GM19025 (cell line): ENCODE measurements around the gene HK1.
"Not testable (repeated sequence)": the region's sequence is repeated elsewhere in the genome, so short reads cannot be mapped to it uniquely, and the experiment has no call there.

Experiments used
- ATAC-seq: cut with Tn5 transposase; IDR thresholded peaks from one replicate; pipeline ENCODE4 v1.9.1; 2021; ENCODE audit warnings: mild to moderate bottlenecking, low read depth, moderate library complexity; ENCODE audit not compliant: unreplicated experiment

Gene HK1

GRCh38 chr10:69325637-69326523, 47.6 kb downstream of the HK1 start:
- not testable (repeated sequence) for ATAC-seq

GRCh38 chr10:69326692-69327091, 48.4 kb downstream of the HK1 start:
- ATAC-seq = no peak

GRCh38 chr10:69327463-69328379, 49.4 kb downstream of the HK1 start:
- ATAC-seq = peak; percentile 86

GRCh38 chr10:69328380-69328735, 50.1 kb downstream of the HK1 start:
- peak; percentile 20 for ATAC-seq

- ATAC-seq = not testable (repeated sequence)
Measured at GRCh38 chr10:69328888-69329287, 50.6 kb downstream of the HK1 start.

GRCh38 chr10:69329721-69330178, 51.5 kb downstream of the HK1 start:
- ATAC-seq = no peak

- no peak for ATAC-seq
Measured at GRCh38 chr10:69331161-69331560, 52.9 kb downstream of the HK1 start.

GRCh38 chr10:69332278-69333010, 54.1 kb downstream of the HK1 start:
- ATAC-seq = no peak

- ATAC-seq = no peak
Measured at GRCh38 chr10:69333205-69333604, 54.9 kb downstream of the HK1 start.

GRCh38 chr10:69333865-69334301, 55.6 kb downstream of the HK1 start:
- ATAC-seq = not testable (repeated sequence)

- ATAC-seq = no peak
Measured at GRCh38 chr10:69334302-69335062, 56.2 kb downstream of the HK1 start.

GRCh38 chr10:69335063-69335587, 56.8 kb downstream of the HK1 start:
- ATAC-seq = no peak

GRCh38 chr10:69335613-69336012, 57.3 kb downstream of the HK1 start:
- no peak for ATAC-seq

- no peak for ATAC-seq
Measured at GRCh38 chr10:69336952-69337295, 58.6 kb downstream of the HK1 start.

- ATAC-seq = no peak
Measured at GRCh38 chr10:69337296-69338132, 59.2 kb downstream of the HK1 start.

- ATAC-seq = no peak
Measured at GRCh38 chr10:69338133-69338456, 59.8 kb downstream of the HK1 start.

GRCh38 chr10:69338547-69339450, 60.5 kb downstream of the HK1 start:
- ATAC-seq = no peak

- ATAC-seq = no peak
Measured at GRCh38 chr10:69340695-69341094, 62.4 kb downstream of the HK1 start.
